Neuron (in vitro differentiated cells): Measurements from ENCODE around the gene BRME1.
"Not testable (repeated sequence)": the region's sequence is repeated elsewhere in the genome, so short reads cannot be mapped to it uniquely, and the experiment has no call there.

ENCODE experiments used
- H2AFZ ChIP-seq: one replicate; pipeline ENCODE4 v1.6.1; 2013; ENCODE audit warnings: low read depth, mild to moderate bottlenecking, inconsistent platforms, low read length, moderate library complexity
- H3K27me3 ChIP-seq: one replicate; pipeline ENCODE4 v1.6.1; 2013; ENCODE audit warnings: low read length; ENCODE audit not compliant: insufficient read depth
- H3K36me3 ChIP-seq: one replicate; pipeline ENCODE4 v1.6.1; 2013; ENCODE audit warnings: low read length; ENCODE audit not compliant: insufficient read depth
- H3K4me1 ChIP-seq: one replicate; pipeline ENCODE4 v1.6.1; 2013; ENCODE audit warnings: low read length; ENCODE audit not compliant: insufficient read depth
- H3K4me3 ChIP-seq: 2 replicates; pipeline ENCODE4 v1.5.1; 2013; ENCODE audit warnings: mild to moderate bottlenecking, low read length, moderate library complexity
- H3K9me3 ChIP-seq: one replicate; pipeline ENCODE4 v1.6.1; 2013; ENCODE audit warnings: low read length

Gene BRME1

DNA sequence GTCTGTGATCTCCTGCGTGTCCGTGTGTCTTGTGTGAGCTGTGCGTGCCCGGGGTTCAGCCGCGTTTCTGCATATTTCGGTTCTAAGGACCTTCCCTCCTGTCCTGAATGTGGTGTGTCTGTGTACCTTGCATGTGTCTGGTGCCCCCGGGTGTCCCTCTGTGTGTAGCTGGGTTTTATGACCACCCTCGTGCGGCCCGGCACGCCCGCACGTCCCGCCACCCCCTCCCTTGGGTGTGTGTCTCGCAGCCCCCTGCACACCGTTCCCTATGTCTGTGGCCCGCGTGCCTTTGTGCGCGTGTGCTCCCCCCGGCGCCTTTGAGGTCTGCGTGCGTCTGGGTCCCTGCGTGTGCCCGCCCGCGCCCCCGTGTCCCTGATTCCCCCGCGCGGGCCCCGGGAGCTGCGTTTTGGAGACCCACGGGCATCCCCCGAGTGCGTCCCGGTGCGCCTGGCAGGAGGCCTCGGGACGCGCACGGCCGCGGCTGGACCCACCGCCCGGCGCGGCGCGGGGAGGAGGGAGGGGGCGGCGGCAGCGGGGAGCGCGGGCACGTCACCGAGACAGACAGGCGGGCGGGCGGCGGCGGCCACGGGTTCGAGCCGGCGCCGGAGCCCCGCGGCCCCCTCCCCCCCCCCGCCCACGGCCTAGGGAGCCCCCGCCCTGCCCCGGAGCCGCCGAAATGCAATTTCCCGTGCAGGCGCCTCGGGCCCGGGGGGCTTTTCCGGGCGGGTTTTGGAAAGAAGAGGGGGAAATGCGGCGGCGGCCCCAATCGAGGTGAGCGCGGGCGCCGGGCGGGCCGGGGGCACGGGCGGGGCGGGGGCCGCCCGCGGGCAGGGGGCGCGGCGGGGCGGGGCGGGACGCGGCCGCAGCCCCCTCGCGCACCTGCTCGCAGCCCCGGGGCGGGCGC, 41.0 kb downstream of the BRME1 start:
- Histone ChIP-seq H3K4me3 (peak overlapping the region; percentile 51), H3K4me1 (peaks cover 18% of the 10 kb centered on the region), H2AFZ (no peak overlapping the region), H3K36me3 (no peaks in the 10 kb centered on the region), H3K9me3 (no peaks in the 10 kb centered on the region), H3K27me3 (peaks cover 24% of the 10 kb centered on the region)

DNA sequence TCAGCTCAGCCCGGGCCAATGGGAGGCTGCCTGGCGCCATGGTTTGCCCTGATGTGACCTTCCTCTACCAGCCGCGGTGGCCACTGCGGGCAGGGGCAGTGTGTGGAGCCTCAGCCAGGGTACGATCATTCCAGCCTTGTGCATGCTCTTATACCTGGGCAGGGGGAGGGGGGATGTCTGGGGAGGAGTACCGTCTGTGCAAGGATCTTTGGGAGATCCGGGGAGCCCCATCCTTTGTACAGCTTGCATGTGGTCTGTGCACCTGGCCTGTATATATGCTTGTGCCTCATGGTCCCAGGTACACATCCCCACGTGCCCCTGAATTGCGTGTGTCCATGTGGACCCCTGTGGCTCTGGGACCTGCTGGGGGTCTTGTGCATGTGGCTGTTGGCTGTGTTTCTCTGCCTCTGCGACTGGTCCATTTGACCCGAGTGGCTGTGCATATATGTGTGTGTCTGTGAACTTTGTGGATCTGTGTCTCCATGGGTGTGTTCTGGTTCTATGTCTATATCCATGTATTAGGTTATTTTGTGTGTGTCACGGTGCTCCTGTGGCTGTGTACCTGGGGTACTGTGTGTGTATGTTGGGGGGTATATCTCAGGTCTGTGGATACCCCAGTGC, 41.8 kb downstream of the BRME1 start:
- Histone ChIP-seq H3K4me1 (peaks cover 18% of the 10 kb centered on the region), H3K36me3 (no peaks in the 10 kb centered on the region), H3K27me3 (peaks cover 24% of the 10 kb centered on the region), H3K4me3 (no peak overlapping the region), H3K9me3 (no peaks in the 10 kb centered on the region), H2AFZ (no peak overlapping the region)

DNA sequence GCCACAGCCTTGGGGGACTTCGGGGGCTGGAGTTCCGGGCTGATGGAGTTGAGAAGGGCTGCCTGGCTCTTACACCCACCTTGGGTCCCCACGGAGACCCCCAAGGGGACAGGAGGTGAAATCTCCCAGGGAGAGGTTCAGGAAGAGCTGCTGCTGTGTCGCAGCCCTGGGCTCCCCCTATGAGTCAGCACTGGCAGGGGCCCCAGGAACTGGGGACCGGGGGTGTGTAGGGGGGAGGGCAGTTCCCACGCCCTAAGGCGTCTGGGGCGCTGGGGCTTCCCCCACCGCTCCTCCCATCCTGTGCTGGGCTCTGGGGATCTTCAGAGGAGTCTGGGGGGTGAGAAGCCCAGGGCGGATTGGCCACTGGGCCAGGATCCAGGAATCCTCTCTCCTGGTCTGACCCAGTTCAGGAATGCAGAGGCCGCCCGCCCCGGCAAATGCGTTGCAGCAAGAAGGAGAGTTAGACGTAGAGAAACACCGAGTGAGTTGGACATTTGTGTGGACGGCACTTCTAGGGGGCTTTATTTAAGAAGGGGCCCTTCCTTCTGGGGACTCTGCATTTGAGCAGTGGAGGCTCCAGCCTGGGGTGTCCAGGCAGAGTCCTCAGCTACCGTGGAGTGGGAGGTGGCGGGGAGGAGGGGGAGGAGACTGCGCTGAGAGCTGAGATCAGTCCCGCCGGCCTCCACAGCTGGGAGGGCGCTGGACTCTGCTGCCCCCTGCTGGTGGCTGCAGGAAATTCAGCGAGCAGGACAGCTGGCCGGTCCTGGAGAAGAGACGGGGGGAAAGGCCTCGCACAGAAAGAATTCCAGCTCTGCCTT, 44.0 kb downstream of the BRME1 start:
- no peaks in the 10 kb centered on the region for H3K9me3 ChIP-seq
- H3K4me1 ChIP-seq = peaks cover 18% of the 10 kb centered on the region
- H3K36me3 ChIP-seq = no peaks in the 10 kb centered on the region
- H3K4me3 ChIP-seq = peak overlapping the region; percentile 23
- peaks cover 21% of the 10 kb centered on the region for H3K27me3 ChIP-seq
- peak overlapping the region; percentile 70 for H2AFZ ChIP-seq

DNA sequence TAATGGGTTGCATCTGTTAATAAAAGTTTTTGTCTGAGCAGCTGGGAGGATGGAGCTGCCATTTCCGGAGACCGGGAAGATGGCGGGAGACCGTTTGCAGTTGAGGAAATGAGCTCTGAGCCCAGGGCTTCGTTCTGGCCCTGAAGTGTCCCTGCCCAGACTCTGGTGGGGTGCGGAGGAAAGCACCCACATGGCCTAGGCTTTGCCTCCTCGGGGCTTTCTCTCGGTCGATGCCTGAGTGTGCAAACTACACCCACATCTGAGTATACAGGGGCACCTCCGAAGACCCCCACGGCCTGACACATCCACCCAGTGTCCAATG, 44.6 kb downstream of the BRME1 start:
- no peak overlapping the region for H3K4me3 ChIP-seq
- H3K4me1 ChIP-seq = peaks cover 17% of the 10 kb centered on the region
- H2AFZ ChIP-seq = peak overlapping the region; percentile 70
- H3K27me3 ChIP-seq = peaks cover 18% of the 10 kb centered on the region
- H3K9me3 ChIP-seq = no peaks in the 10 kb centered on the region
- H3K36me3 ChIP-seq = no peaks in the 10 kb centered on the region

DNA sequence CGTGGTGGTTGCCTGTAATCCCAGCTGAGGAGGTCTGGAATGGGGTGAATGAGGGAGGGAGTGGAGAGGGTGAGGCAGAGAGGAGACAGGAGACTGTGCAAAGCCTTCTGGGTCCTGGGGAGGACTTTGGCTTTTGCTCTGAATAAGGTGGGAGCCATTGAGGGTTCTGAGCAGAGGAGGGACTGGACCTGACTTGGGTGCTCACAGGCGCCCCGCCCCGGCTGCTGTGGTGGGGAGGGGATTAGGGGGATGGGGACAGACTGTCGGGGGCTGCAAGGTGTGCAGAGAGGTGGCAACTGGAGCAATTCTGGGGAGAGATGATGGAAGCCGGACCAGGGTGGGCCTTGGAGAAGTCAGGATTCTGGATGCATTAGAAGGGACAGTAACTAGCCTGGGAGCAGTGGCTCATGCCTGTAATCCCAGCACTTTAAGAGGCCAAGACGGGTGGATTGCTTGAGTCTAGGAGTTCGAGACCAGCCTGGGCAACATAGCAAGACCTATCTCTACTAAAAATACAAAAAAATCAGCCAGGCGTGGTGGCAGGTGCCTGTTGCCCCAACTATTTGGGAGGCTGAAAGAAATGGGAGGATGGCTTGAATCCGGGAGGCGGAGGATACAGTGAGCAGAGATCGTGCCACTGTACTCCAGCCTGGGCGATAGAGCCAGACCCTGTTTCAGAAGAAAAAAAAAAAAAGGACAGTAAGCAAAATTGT, 45.1 kb downstream of the BRME1 start:
- Histone ChIP-seq H3K4me1 (peaks cover 12% of the 10 kb centered on the region), H3K9me3 (no peaks in the 10 kb centered on the region), H3K36me3 (no peaks in the 10 kb centered on the region), H2AFZ (no peak overlapping the region), H3K4me3 (no peak overlapping the region), H3K27me3 (peaks cover 13% of the 10 kb centered on the region)

DNA sequence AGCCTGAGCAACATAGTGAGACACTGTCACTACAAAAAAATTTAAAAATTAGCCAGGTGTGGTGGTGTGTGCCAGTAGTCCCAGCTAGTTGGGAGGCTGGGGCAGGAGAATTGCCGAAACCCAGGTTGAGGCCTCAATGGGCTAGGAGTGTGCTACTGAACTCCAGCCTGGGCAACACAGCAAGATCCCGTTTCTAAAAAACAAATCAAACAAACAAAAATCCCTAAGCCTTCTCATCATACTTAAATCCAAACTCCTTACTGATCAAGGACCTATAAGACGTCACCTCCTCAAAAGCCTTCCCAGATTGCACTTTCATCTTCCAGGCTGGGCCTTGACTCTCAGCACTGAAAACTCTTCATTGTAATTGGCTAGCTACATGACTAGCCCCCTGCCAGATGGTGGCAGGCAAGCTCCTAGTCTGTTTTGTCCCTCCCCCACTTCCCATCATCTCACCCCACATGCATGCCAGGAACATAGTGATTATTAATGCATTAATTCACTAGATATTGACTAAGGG, 46.5 kb downstream of the BRME1 start:
- peaks cover 8% of the 10 kb centered on the region for H3K27me3 ChIP-seq
- no peak overlapping the region for H3K4me3 ChIP-seq
- no peak overlapping the region for H2AFZ ChIP-seq
- H3K4me1 ChIP-seq = peaks cover 8% of the 10 kb centered on the region
- H3K9me3 ChIP-seq = no peaks in the 10 kb centered on the region
- H3K36me3 ChIP-seq = no peaks in the 10 kb centered on the region

DNA sequence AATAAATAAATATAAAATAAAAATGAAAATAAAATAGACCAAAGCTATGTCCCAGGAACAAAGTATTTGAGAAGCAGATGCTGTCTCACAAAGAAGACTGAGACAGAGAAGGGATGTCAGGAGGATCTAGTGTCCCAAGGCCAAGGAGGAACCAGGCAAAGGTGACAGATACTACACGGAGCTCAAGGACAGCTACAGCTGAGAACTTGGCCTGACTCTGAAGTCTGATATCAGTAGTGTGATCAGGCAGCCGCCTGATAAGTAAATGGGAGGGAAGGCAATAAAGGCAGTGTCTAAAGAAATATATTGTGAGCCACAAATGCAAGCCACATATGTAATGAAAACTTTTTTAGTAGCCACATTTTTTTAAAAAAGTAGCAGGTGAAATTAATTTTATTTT, 49.4 kb downstream of the BRME1 start:
- Histone ChIP-seq H3K36me3 (no peaks in the 10 kb centered on the region), H3K4me3 (no peak overlapping the region), H3K27me3 (no peaks in the 10 kb centered on the region), H3K4me1 (peaks cover 3% of the 10 kb centered on the region), H3K9me3 (no peaks in the 10 kb centered on the region), H2AFZ (no peak overlapping the region)

DNA sequence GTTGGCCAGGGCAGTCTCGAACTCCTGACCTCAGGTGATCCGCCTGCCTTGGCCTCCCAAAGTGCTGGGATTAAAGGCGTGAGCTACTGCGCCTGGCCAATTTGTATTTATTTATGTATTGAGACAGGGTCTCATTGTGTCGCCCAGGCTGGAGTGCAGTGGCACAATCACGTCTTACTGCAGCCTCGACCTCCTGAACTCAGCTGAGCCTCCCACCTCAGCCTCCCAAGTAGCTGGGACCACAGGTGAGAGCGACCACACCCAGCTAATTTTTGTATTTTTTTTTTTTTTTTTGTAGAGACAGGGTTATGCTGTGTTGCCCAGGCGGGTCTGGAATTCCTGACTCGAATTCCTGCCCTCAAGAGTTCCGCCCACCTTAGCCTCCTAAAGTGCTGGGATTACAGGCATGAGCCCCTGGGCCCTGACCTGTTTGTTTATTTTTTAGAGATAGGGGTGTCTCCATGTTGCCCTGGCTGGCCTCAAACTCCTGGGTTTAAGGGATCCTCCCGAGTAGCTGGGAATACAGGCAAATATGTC, 53.7 kb downstream of the BRME1 start:
- not testable (repeated sequence) for H3K4me3 ChIP-seq, H3K27me3 ChIP-seq, H3K36me3 ChIP-seq, H2AFZ ChIP-seq, H3K9me3 ChIP-seq
- H3K4me1 ChIP-seq = peaks cover 16% of the 10 kb centered on the region

DNA sequence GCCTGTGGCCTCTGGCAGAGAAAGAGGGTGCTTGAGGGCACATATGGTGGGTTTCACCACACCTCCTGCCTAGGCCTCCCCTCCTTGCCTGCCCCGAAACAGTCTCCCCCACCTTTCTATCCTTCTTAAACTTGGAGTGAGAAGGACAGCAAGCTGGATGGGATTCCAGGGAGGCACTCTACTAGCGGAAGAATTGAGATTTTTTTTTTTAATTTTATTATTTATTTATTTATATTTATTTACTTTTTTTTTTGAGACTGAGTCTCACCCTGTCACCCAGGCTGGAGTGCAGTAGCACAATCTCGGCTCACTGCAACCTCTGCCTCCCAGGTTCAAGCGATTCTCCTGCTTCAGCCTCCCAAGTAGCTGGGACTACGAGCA, 54.2 kb downstream of the BRME1 start:
- peaks cover 20% of the 10 kb centered on the region for H3K4me1 ChIP-seq

DNA sequence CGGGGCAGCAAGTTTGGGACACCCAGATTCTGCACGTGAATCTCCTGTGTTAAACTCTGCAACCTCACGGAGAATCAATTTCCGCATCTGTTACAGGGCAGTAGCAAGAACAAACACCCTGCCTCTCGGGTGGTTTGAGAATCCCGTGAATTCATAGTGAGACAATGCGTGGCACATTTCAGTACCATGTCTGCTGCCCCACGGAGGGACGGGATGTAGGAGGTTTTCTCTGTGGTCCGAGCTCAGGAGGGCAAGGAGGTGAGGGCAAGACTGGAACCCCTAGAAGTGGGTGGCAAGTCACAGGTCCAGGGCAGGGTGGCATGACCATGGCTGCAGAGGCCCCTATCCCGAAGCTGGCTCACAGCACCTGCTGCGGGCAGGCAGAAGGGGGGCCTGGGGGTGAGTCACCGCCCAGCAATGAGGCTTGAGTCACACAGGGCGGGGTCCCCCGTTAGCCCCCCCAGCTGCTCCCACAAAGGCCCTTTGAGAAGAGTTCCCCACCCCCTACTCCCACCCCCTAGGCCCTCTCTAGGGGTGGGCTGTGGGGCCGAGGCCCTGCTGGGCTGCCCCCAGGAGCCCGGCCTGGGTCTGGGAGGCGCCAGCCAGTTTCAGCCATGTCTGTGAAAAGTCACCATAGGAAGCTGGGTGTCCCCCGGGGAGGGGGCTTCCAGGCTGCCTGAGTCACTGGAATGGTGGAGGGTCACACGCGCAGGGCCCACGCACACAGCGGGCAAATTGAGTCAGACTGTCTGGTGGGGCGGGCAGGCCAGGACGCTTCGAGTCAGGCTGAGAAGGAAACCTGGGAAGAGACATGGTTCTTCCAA, 54.8 kb downstream of the BRME1 start:
- Histone ChIP-seq H3K27me3 (no peaks in the 10 kb centered on the region), H3K36me3 (no peaks in the 10 kb centered on the region), H3K4me1 (peaks cover 26% of the 10 kb centered on the region), H3K9me3 (no peaks in the 10 kb centered on the region), H2AFZ (no peak overlapping the region), H3K4me3 (no peak overlapping the region)

More for the DNA sequence above, 54.2 kb downstream of the BRME1 start:
- not testable (repeated sequence) for H3K27me3 ChIP-seq, H3K4me3 ChIP-seq, H3K9me3 ChIP-seq, H2AFZ ChIP-seq, H3K36me3 ChIP-seq

DNA sequence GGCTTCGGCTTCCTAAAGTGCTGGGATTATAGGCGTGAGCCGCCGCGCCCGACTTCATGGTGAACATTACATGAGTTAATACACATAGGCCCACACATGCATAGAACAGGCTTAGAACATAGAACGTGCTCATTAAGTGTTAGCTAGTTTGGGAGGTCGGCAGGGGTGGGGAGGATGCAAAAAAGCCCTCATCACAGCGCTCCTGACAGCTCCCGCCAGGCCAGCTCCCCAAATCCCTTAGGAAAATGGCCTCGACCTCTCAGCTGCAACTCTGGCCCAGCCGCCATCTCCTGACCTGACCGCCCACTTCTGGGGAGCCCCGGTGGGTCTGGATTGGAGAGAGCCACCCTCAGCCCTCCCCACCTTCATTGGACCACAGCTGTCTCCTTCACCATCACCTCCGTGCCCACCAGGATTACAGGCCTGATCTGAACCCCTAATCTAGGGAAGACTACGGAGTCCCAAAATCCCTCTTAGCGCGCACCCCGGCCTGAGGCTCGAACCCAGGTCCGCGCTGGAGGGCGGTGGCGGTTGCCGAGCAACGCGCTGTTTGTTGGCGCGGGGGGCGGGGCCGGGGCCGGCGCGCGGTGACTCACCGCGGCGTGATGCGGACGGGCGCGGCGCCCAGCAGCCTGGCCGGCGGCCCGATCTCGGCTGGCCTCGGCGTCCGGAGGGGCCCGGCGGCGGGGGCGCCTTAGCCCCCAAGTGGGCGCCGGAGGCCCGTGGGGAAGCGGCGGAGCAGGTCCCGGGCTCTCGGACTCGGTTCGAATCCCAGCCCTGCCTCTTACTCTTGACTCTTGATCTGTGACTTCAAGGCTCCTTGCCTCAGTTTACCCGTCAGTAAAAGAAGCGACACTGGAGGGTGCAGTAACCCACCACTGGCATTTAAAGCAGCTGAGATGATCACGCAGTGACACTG, 55.7 kb downstream of the BRME1 start:
- Histone ChIP-seq H3K9me3 (no peaks in the 10 kb centered on the region), H2AFZ (no peak overlapping the region), H3K27me3 (no peaks in the 10 kb centered on the region), H3K36me3 (no peaks in the 10 kb centered on the region), H3K4me1 (peaks cover 28% of the 10 kb centered on the region), H3K4me3 (no peak overlapping the region)
